ENCODE measurements around the gene TAS2R39.

Gene TAS2R39

DNA sequence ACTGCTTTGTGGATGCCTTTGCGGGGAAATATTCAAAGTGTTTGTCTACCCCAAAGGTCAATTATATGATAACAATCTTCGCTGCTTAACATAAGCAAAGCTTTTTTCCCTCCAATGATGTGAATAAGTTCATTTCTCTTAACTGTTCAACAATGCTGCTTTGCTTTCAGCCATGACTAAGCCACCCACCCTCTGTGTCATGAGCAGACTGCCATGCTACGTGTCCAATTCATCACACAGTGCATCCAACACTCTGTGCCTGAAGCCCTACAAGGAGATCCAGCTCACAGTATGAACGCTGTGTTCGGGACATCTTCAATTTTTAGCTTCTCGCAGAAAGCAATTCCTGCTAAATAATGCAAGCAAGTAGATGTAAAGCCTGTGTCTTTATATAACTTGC lies 32.9 kb downstream of the TAS2R39 start:
- no peak for DNase-seq (ENCODE audit: low spot score)

DNA sequence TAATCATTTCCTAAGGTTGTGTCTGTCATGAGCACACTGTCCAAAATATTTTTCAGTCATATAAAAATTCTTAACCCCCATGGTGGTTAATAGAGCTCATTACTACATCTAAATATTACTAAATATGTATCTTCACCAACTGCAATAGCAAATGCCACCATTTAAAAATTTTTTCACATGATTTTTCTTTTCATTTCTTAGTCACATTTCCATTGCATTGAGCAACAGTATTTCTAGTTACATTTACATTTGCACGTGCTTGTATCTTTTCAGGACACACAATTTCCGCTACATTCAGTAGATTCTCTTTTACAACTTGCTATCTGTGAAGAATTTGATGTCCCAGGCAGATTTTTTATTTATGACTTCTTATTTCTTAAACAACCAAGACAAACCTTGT lies 33.5 kb downstream of the TAS2R39 start:
- DNase-seq (ENCODE audit: low spot score): no peak

DNA sequence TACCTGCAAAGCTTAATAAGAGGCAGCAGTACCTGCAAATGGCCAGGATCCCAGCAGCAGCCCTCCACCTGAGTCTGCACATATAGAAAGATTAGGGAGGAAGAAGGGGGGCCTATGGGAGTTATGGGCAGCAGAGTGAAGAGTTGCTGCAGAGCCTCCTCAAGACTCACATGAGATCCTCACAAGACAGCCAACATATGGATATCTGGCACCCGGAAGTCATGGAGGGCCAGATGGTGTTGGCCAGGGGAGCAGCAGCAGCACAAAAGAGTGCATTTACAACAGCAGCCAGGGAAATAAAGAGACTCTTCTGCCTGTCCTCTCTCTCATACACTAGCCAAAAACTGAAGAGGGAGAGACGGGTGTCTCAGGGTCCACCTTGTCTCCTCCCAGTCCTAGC lies 34.6 kb downstream of the TAS2R39 start:
- no peak for DNase-seq (ENCODE audit: low spot score)

DNA sequence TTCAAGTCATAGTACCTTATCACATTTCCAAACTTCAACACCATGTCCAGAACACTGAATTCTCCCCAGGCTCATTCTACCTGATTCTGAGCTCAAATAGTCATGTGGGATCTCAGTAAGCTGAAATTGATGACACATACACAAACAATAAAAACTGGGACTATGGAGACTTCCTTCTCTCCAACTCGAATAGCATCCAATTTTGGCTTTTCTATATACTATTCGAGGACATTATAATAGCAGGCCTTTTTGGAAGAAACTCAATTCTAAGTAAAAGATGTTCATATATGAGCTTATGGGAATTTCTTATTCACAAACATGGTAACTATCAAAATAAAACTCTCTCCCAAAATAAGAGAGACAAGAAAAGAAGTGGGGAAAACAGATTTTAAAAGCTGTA lies 38.1 kb downstream of the TAS2R39 start:
- DNase-seq (ENCODE audit: low spot score): no peak

DNA sequence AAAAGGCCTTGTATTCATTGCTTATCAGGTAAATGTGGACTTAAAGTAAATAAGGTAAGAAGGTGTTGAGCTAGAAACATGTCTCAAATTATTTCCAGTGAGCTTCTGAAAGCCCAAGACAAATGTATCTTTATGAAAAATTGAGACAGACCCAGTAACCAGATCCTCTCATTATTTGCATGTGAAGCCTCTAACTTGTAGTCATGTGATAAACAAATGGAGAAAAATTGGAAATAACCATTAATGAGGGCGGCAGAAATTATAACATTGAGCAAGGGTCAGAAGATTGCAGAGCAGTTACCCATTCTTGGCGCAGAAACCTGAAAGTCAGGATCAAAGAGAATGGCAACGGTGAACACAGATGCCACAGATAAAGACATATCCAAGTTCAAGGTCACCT lies 38.5 kb downstream of the TAS2R39 start, which contains the start of gene TAS2R40:
Gene TAS2R40 (plus strand): TSS at position 301 of the 400 bp plus-strand sequence. CDS start 42 bp downstream, at position 343.
- no peak for DNase-seq (ENCODE audit: low spot score)

DNA sequence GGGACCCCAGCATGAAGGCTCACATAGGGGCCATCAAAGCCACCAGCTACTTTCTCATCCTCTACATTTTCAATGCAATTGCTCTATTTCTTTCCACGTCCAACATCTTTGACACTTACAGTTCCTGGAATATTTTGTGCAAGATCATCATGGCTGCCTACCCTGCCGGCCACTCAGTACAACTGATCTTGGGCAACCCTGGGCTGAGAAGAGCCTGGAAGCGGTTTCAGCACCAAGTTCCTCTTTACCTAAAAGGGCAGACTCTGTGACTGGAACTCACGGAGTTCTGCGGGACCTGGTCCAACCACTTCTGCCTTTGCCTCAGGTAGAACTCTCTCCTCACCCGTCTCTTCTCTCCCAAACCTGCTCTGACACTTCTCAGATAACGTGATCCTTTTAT lies 39.6 kb downstream of the TAS2R39 start:
- DNase-seq (ENCODE audit: low spot score): no peak

DNA sequence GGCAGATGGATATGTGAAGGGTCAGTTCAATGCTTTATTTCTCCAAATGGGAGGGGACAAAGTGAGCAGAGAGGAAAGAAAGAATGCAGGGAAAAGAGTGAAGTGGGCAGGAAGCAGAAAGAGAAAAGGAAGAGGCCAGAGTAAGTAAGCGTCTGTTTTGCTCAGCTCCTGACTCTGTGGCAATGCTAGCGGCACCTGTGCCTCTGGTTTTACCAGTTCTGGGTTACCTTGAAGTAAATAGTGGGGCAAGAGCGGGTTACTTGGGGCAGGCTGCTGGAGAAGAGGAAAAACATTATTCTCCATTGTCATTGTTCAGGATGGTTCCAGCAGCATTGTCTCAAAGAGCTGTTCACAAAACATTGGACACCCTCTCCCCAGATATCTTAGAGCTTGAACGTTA lies 40.6 kb downstream of the TAS2R39 start:
- DNase-seq (ENCODE audit: low spot score): no peak

DNA sequence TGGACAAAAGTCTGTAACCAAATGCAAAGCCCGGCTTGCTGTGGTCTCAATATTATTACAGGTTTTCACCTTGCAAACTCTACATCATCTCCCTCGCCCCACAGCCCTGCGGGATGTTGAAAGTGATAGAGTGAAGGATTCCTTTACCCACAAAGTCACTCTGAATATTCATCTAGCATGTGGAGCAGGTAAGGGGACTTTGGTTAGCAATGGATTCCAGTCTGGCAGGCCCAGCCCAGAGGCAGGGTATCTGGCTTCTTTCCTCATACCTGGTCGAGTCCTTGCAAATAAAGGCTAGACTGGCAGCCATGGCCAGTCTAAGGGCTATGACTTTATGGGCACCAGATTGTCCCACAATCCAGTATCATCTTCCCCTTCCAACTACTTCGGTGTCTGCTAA lies 41.8 kb downstream of the TAS2R39 start:
- no peak for DNase-seq (ENCODE audit: low spot score)

DNA sequence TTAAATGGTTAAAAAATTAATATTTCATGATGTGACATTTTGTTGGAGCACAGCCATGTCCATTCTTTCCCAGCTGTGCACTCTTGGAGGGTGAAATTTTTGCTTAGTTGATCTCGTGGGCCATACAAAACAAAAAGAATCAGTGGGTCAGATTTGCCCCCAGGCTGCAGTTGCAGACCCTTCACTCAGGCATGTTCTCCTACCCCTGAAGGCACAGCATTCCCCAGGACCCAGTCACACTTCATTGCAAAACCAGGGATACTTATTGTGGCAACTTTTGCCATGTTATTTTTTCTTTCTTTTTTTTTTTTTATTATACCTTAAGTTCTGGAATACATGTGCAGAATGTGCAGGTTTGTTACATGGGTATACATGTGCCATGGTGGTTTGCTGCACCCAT lies 44.6 kb downstream of the TAS2R39 start:
- no peak for DNase-seq (ENCODE audit: low spot score)

DNA sequence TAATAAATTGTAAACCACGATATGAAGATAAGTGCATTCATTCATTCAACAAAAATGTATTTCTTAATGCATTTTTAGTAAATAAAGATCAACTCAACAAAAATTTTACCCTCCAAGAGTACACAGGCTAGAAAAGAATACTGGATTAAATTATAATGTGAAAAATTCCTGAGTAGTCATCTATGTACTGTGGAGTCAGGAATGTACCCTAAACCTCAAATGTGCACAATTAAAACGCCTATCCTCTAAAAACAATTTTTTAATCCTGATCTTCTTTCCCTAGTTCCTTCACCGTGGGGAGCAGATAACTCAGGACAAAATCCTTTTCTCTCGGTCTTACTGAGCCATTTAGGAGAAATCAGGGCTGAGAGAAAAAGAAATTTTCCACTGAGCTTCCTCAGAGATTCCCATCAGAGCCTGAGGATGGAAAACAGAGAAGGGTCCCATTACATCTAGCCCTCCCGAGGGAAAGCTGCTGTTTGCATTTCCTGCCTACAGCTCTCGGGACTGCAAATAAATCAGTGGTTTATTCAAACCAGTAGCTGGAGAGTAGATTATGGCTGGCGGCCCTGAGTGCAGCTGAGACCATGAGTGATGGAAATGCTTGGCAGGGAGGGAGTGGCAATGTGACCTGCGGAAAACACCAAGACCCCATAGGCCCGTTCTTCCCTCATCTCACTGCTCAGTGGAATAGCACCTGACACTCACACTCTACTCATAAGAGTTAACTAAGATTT lies 46.0 kb downstream of the TAS2R39 start:
- no peak for DNase-seq (ENCODE audit: low spot score)

DNA sequence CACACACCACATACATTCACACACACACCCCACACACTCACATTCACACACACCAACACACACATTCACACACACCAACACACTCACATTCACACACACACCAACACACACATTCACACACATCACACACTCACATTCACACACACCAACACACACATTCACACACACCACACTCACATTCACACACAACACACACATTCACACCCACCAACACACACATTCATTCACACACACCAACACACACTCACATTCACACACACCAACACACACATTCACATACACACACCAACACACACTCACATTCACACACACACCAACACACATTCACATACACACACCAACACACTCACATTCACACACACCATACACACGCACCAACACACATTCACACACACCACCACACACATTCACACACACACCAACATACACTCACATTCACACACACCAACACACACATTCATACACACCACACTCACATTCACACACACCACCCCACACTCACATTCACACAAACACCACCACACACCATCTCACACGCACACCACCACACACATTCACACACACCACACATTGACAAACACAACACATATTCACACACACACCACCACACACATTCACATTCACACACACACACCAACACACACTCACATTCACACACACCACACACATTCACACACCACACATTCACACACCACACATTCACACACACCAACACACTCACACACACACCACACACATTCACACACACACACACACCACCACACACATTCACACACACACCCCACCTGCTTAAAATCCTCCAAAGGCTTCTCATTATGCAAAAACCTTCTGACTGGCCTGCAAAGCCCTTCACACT lies 47.6 kb downstream of the TAS2R39 start:
- no peak for DNase-seq (ENCODE audit: low spot score)
